Calu3 (cell line): ENCODE results near the gene OR2T33. TPM values are rescaled to one million over a fixed set of nuclear protein-coding genes. Genes with fewer than 3 reads are reported as not detected.

Experiments
- BruUV-seq: library from RNA; stranded (reverse); fragments of 400-500 nt; replicated peaks from 2 replicates; lab custom pipeline; 2021; lab: Mats Ljungman, UMichigan
- CTCF ChIA-PET: fragments of 300-600 bp; sonication (Branson Sonifier 250); formaldehyde crosslinking; loops from one replicate; lab custom pipeline; 2022; ENCODE audit warnings: antibody characterized with exemption; lab: Charles Lee
- DNase-seq: peaks from one replicate; pipeline ENCODE4 v3.0.0; 2022
- H3K27ac Mint-ChIP-seq: one replicate; pipeline ENCODE4 v1.8.0; 2022; ENCODE audit warnings: mixed read lengths; ENCODE audit not compliant: unreplicated experiment
- H3K27me3 Mint-ChIP-seq: one replicate; pipeline ENCODE4 v1.8.0; 2022; ENCODE audit warnings: mixed read lengths; ENCODE audit not compliant: unreplicated experiment
- H3K36me3 Mint-ChIP-seq: one replicate; pipeline ENCODE4 v1.8.0; 2022; ENCODE audit warnings: mild to moderate bottlenecking, moderate library complexity, mixed read lengths; ENCODE audit not compliant: insufficient read depth, unreplicated experiment
- H3K4me1 Mint-ChIP-seq: one replicate; pipeline ENCODE4 v1.8.0; 2022; ENCODE audit warnings: mild to moderate bottlenecking, low read depth, mixed read lengths; ENCODE audit not compliant: unreplicated experiment
- H3K4me3 Mint-ChIP-seq: one replicate; pipeline ENCODE4 v1.8.0; 2022; ENCODE audit warnings: mild to moderate bottlenecking, low read depth, moderate library complexity, mixed read lengths; ENCODE audit not compliant: unreplicated experiment
- H3K9me3 Mint-ChIP-seq: one replicate; pipeline ENCODE4 v1.8.0; 2022; ENCODE audit warnings: low read depth, mixed read lengths; ENCODE audit not compliant: unreplicated experiment
- CTCF ChIP-seq: fragments of 200-600 bp; IDR thresholded peaks from one replicate; pipeline ENCODE4 v1.8.0; 2022; ENCODE audit warnings: antibody characterized with exemption; ENCODE audit not compliant: unreplicated experiment
- intact Hi-C: fragments of 100-400 bp; cut with micrococcal nuclease; formaldehyde crosslinking; loops from one replicate; pipeline ENCODE4 v1.10.0; 2022; ENCODE audit not compliant: unreplicated experiment
- total RNA-seq: library from RNA; stranded (reverse); gene quantifications from 2 replicates; pipeline ENCODE4 v1.2.3, GENCODE V29; 2022

The OR2T33 gene
- total RNA-seq, 1 experiment from 2014 or later: not detected

- H3K27ac Mint-ChIP-seq: no peak overlapping the region
- DNase-seq: peak; percentile 33
- intact Hi-C loops: loop anchor here (5.0 kb wide), 1 partner anchor 444 kb away; no protein-coding TSS in a partner anchor
- no peaks in the 10 kb centered on the region for H3K4me1 Mint-ChIP-seq
- H3K27me3 Mint-ChIP-seq: no peaks in the 10 kb centered on the region
- CTCF ChIA-PET: no interaction called here
- TF ChIP-seq CTCF: peak; percentile 62
- H3K4me3 Mint-ChIP-seq: peak overlapping the region; percentile 26
- peaks cover 13% of the 10 kb centered on the region for H3K9me3 Mint-ChIP-seq
- peaks cover 4% of the 10 kb centered on the region for H3K36me3 Mint-ChIP-seq
- BruUV-seq: no TSS peak
Observed at GRCh38 chr1:248243204-248243603, 34.6 kb downstream of the OR2T33 start.

GRCh38 chr1:248239478-248239877, 38.3 kb downstream of the OR2T33 start:
- Mint-ChIP-seq H3K4me1 (no peaks in the 10 kb centered on the region), H3K27me3 (no peaks in the 10 kb centered on the region), H3K9me3 (peaks cover 11% of the 10 kb centered on the region), H3K4me3 (no peak overlapping the region), H3K36me3 (peaks cover 4% of the 10 kb centered on the region), H3K27ac (no peak overlapping the region)
- intact Hi-C loops: no loop called here
- CTCF ChIA-PET: no interaction called here
- TF ChIP-seq CTCF: no peak
- BruUV-seq: no TSS peak
- DNase-seq: no peak

- TF ChIP-seq CTCF: no peak
- CTCF ChIA-PET: no interaction called here
- DNase-seq: no peak
- BruUV-seq: no TSS peak
- Mint-ChIP-seq H3K27ac (no peak within 1 kb of the TSS), H3K4me1 (no peaks in the 10 kb centered on the region), H3K4me3 (no peak within 1 kb of the TSS), H3K9me3 (peaks cover 22% of the 10 kb centered on the region), H3K36me3 (no peaks in the 10 kb centered on the region), H3K27me3 (no peaks in the 10 kb centered on the region)
- intact Hi-C loops: no loop called here
Observed at GRCh38 chr1:248231117-248231516, 46.7 kb downstream of the OR2T33 start, which contains the start of gene OR2M4. OR2M4 (plus strand) TSS chr1:248231417; CDS start chr1:248238929, 7,512 bp downstream.

GRCh38 chr1:248229360-248229908, 48.3 kb downstream of the OR2T33 start:
- Mint-ChIP-seq H3K9me3 (peaks cover 23% of the 10 kb centered on the region), H3K36me3 (no peaks in the 10 kb centered on the region), H3K27me3 (no peaks in the 10 kb centered on the region), H3K4me3 (no peak overlapping the region), H3K4me1 (no peaks in the 10 kb centered on the region), H3K27ac (no peak overlapping the region)
- CTCF ChIA-PET: no interaction called here
- TF ChIP-seq CTCF: no peak
- intact Hi-C loops: no loop called here
- BruUV-seq: no TSS peak
- DNase-seq: no peak
